ENCODE data around the gene SCAPER. TPM values are rescaled to one million over a fixed set of nuclear protein-coding genes. Genes with fewer than 3 reads are reported as not detected.

Gene SCAPER
- total and polyA plus RNA-seq, 2 of the 4 experiments (the other 2 are of a cell fraction) = 2.9 to 9.7 TPM

DNA sequence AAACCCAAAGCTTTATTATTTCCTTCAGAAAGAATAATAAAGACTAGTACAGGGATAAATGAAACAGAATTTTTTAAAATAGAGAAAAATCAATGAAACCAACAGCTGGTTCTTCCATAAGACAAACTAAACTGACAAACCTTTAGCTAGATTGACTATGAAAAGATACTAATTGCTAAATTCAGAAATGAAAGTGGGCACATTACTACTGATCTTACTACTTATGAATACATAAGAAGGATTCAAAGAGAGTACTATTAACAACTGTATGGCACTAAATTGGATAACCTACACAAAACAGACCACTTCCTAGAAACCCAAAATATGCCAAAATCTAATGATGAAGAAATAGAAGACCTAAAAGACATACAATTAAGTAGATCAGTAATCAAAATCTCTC lies 290.4 kb downstream of the SCAPER start:
- in situ Hi-C loops (cut with MboI; ENCODE audit: low sequenced_read_pairs) (no loop called here), intact Hi-C loops (cut with micrococcal nuclease) (no loop called here), dilution Hi-C loops (cut with HindIII; ENCODE audit: low sequenced_read_pairs, unreplicated experiment) (no loop called here)
- Histone ChIP-seq H3K4ac (ENCODE audit: low read depth, low read length) (no peak overlapping the region), H2BK15ac (ENCODE audit: low read depth, low read length) (no peak overlapping the region), H3K27me3 (ENCODE audit: control insufficient read depth, insufficient read depth, low read length) (no peaks in the 10 kb centered on the region), H3K4me2 (ENCODE audit: low read depth, low read length) (no peak overlapping the region), H3K27ac (ENCODE audit: insufficient read depth, low read length) (no peak overlapping the region), H3K4me1 (ENCODE audit: control insufficient read depth, insufficient read depth, low read length) (no peaks in the 10 kb centered on the region), H2BK5ac (ENCODE audit: low read depth, low read length, poor library complexity, severe bottlenecking) (no peak overlapping the region), H3K18ac (ENCODE audit: low read depth, low read length) (no peak overlapping the region), H3K36me3 (ENCODE audit: control insufficient read depth, insufficient read depth, low read length) (no peaks in the 10 kb centered on the region), H3K23ac (ENCODE audit: low read depth, low read length) (no peak overlapping the region), H2AK5ac (ENCODE audit: low read depth, low read length) (no peak overlapping the region), H4K20me1 (ENCODE audit: insufficient read depth, low read length) (no peaks in the 10 kb centered on the region), H3K4me3 (ENCODE audit: insufficient read depth, low read depth, low read length) (no peak overlapping the region), H3K9me1 (ENCODE audit: insufficient read depth, low read length) (no peaks in the 10 kb centered on the region), H3K79me1 (ENCODE audit: low read depth in 1 of 2, low read length in 2 of 2) (no peaks in the 10 kb centered on the region), H4K5ac (ENCODE audit: low read depth, low read length) (no peak overlapping the region), H2AFZ (replicated peaks; ENCODE audit: low read length, poor library complexity) (no peak overlapping the region), H2AK9ac (replicated peaks; ENCODE audit: low read depth, low read length, poor library complexity) (no peak overlapping the region), H2BK120ac (ENCODE audit: low read depth, low read length) (no peak overlapping the region), H3K56ac (ENCODE audit: extremely low read depth, insufficient read depth, low read length) (no peak overlapping the region), H3K9ac (ENCODE audit: low read depth, low read length) (no peak overlapping the region), H4K8ac (ENCODE audit: low read depth in 2 of 2, low read length in 2 of 2) (no peak overlapping the region), H3K9me3 (ENCODE audit: control insufficient read depth, insufficient read depth, low read length) (peaks cover 3% of the 10 kb centered on the region; the same call in 1 of the 2 replicates), H2BK20ac (ENCODE audit: low read depth, low read length) (no peak overlapping the region), H3K14ac (replicated peaks; ENCODE audit: low read depth, low read length) (no peak overlapping the region), H4K91ac (ENCODE audit: insufficient read depth, low read depth, low read length) (no peak overlapping the region)
- no peak for ATAC-seq (ENCODE audit: low read depth)
- DNase-seq = no peak
- no TSS peak for BruUV-seq (replicated peaks)
- ChIA-PET CTCF (no interaction called here), POLR2A (ENCODE audit: unreplicated experiment) (no interaction called here)
- TF ChIP-seq MXI1 (IDR thresholded peaks at IDR 0.05; ENCODE audit: borderline replicate concordance, low read depth, low read length) (no peak), RAD21 (IDR thresholded peaks at IDR 0.05; ENCODE audit: low read length) (no peak), RCOR1 (IDR thresholded peaks at IDR 0.05; ENCODE audit: insufficient replicate concordance, low read length) (no peak), BHLHE40 (IDR thresholded peaks at IDR 0.05; ENCODE audit: low read depth, low read length) (no peak), RFX5 (IDR thresholded peaks at IDR 0.05; ENCODE audit: low read depth, low read length) (no peak), CEBPB (IDR thresholded peaks at IDR 0.05; ENCODE audit: low read depth, low read length) (no peak), POLR2A (IDR thresholded peaks at IDR 0.05; ENCODE audit: low read depth, low read length) (no peak), CHD1 (IDR thresholded peaks at IDR 0.05; ENCODE audit: low read depth, low read length) (no peak), FOS (IDR thresholded peaks at IDR 0.05; ENCODE audit: low read depth, low read length) (no peak), NFE2L2 (IDR thresholded peaks at IDR 0.05; ENCODE audit: low read depth, low read length) (no peak), MAZ (IDR thresholded peaks at IDR 0.05; ENCODE audit: borderline replicate concordance, low read depth, low read length) (no peak), MAFK (IDR thresholded peaks at IDR 0.05; ENCODE audit: low read depth, low read length) (no peak), SMC3 (IDR thresholded peaks at IDR 0.05; ENCODE audit: low read depth, low read length) (no peak)
- TF ChIP-seq, protein P1, sequence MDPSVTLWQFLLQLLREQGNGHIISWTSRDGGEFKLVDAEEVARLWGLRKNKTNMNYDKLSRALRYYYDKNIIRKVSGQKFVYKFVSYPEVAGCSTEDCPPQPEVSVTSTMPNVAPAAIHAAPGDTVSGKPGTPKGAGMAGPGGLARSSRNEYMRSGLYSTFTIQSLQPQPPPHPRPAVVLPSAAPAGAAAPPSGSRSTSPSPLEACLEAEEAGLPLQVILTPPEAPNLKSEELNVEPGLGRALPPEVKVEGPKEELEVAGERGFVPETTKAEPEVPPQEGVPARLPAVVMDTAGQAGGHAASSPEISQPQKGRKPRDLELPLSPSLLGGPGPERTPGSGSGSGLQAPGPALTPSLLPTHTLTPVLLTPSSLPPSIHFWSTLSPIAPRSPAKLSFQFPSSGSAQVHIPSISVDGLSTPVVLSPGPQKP (IDR thresholded peaks at IDR 0.05; ENCODE audit: borderline replicate concordance, low read depth, low read length) = no peak
- TF ChIP-seq, protein P2, sequence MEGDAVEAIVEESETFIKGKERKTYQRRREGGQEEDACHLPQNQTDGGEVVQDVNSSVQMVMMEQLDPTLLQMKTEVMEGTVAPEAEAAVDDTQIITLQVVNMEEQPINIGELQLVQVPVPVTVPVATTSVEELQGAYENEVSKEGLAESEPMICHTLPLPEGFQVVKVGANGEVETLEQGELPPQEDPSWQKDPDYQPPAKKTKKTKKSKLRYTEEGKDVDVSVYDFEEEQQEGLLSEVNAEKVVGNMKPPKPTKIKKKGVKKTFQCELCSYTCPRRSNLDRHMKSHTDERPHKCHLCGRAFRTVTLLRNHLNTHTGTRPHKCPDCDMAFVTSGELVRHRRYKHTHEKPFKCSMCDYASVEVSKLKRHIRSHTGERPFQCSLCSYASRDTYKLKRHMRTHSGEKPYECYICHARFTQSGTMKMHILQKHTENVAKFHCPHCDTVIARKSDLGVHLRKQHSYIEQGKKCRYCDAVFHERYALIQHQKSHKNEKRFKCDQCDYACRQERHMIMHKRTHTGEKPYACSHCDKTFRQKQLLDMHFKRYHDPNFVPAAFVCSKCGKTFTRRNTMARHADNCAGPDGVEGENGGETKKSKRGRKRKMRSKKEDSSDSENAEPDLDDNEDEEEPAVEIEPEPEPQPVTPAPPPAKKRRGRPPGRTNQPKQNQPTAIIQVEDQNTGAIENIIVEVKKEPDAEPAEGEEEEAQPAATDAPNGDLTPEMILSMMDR (conservative IDR thresholded peaks at IDR 0.05; ENCODE audit: low read depth, low read length) = no peak
- TF ChIP-seq, protein P3, sequence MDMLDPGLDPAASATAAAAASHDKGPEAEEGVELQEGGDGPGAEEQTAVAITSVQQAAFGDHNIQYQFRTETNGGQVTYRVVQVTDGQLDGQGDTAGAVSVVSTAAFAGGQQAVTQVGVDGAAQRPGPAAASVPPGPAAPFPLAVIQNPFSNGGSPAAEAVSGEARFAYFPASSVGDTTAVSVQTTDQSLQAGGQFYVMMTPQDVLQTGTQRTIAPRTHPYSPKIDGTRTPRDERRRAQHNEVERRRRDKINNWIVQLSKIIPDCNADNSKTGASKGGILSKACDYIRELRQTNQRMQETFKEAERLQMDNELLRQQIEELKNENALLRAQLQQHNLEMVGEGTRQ (IDR thresholded peaks at IDR 0.05; ENCODE audit: low read depth, low read length) = no peak
